Activated naive CD8-positive, alpha-beta T cell treated with anti-CD3 and anti-CD28 coated beads, Interleukin-2, amount 50 U/mL, for 24 hours (primary cell): ENCODE measurements around the gene E2F7.

Source experiments
- ATAC-seq: fragments of 150-1000 bp; cut with Tn5 transposase; one replicate; pipeline ENCODE4 v1.10.0; 2021
- DNase-seq: peaks from one replicate; pipeline ENCODE4 v3.0.0; 2021
- H3K27ac Mint-ChIP-seq: one replicate; pipeline ENCODE4 v1.8.0; 2021; ENCODE audit warnings: mild to moderate bottlenecking, mixed read lengths
- H3K27me3 Mint-ChIP-seq: one replicate; pipeline ENCODE4 v1.8.0; 2021; ENCODE audit warnings: mixed read lengths
- H3K36me3 Mint-ChIP-seq: one replicate; pipeline ENCODE4 v1.8.0; 2021; ENCODE audit warnings: low read depth, mixed read lengths
- H3K4me1 Mint-ChIP-seq: one replicate; pipeline ENCODE4 v1.8.0; 2021; ENCODE audit warnings: mixed read lengths
- H3K4me3 Mint-ChIP-seq: one replicate; pipeline ENCODE4 v1.8.0; 2021; ENCODE audit warnings: mild to moderate bottlenecking, moderate library complexity, mixed read lengths
- H3K9me3 Mint-ChIP-seq: one replicate; pipeline ENCODE4 v1.8.0; 2021; ENCODE audit warnings: mixed read lengths

E2F7 gene

GRCh38 chr12:76980196-76980595, 85.2 kb downstream of the E2F7 start:
- H3K4me3 Mint-ChIP-seq = no peak overlapping the region
- no peaks in the 10 kb centered on the region for H3K36me3 Mint-ChIP-seq
- no peak for DNase-seq
- no peak overlapping the region for H3K27ac Mint-ChIP-seq
- peaks cover 4% of the 10 kb centered on the region for H3K27me3 Mint-ChIP-seq
- no peaks in the 10 kb centered on the region for H3K4me1 Mint-ChIP-seq
- peaks cover 30% of the 10 kb centered on the region for H3K9me3 Mint-ChIP-seq
- no peak for ATAC-seq

- no peak for ATAC-seq
- Mint-ChIP-seq H3K27me3 (peaks cover 3% of the 10 kb centered on the region), H3K36me3 (no peaks in the 10 kb centered on the region), H3K27ac (no peak overlapping the region), H3K4me3 (no peak overlapping the region), H3K9me3 (peaks cover 9% of the 10 kb centered on the region), H3K4me1 (no peaks in the 10 kb centered on the region)
- no peak for DNase-seq
Measured at GRCh38 chr12:76976777-76977382, 88.5 kb downstream of the E2F7 start.
